GM19035 (cell line): ENCODE measurements around the gene CAPG.
"Not testable (repeated sequence)": the region's sequence is repeated elsewhere in the genome, so short reads cannot be mapped to it uniquely, and the experiment has no call there.

Experiments used
- ATAC-seq: cut with Tn5 transposase; IDR thresholded peaks from one replicate; pipeline ENCODE4 v1.9.1; 2021; ENCODE audit not compliant: unreplicated experiment

CAPG gene

DNA sequence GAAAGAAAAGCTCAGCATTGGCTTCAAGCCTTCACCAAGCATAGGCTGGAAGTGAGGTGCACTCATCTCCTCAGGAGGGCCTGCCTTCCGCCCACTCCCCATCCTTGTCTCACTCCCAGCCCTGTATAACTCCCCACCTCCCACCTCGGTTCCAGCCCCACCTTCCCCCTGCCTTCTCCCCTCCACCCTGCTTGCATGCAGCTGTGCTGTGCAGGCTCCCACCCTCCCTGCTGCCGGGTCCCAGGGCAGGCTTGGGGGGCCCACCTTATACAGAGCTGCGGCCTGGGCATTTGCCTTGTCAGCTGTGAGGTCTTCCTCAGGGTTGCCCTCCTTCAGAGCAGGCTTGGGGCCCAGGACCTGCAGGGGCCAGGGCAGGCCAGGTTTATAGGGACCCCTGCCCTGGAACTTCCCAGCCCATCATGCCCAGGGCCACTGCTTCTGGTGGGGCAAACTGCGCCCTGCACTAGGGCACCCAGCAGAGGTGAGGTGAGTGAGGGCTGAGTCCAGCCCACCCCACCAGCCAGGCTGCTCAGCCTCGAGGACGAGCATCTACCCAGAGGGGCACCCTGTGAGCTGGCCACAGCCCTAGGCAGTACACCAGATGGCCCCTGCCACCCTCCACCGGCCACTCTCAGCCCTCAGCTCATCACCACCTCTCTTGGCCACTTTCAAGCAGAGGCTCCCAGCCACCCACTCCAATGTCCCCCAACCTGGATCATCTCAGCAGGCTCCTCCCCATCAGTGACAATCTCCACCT is 11.6 kb downstream of the CAPG start:
- no peak for ATAC-seq

DNA sequence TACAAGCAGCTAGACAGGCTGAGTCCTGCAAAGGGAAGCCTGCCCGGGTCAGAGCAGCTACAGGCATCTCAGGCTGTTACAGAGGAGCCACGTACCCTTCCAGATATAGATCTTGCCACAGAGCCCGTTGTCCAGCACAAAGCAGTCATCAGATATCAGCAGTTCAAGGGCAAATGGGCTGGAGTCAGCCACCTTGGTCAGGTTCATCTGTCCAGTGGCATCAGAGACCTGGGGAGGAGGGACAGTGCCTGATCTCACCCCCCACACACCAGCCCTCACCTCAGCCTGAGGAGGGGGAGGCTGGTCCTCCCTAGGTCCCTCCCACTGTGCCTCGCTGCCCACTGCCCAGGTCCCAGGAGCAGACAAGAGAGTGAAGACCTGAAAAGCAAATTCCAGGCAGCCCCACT is 12.2 kb downstream of the CAPG start:
- ATAC-seq, result no peak

DNA sequence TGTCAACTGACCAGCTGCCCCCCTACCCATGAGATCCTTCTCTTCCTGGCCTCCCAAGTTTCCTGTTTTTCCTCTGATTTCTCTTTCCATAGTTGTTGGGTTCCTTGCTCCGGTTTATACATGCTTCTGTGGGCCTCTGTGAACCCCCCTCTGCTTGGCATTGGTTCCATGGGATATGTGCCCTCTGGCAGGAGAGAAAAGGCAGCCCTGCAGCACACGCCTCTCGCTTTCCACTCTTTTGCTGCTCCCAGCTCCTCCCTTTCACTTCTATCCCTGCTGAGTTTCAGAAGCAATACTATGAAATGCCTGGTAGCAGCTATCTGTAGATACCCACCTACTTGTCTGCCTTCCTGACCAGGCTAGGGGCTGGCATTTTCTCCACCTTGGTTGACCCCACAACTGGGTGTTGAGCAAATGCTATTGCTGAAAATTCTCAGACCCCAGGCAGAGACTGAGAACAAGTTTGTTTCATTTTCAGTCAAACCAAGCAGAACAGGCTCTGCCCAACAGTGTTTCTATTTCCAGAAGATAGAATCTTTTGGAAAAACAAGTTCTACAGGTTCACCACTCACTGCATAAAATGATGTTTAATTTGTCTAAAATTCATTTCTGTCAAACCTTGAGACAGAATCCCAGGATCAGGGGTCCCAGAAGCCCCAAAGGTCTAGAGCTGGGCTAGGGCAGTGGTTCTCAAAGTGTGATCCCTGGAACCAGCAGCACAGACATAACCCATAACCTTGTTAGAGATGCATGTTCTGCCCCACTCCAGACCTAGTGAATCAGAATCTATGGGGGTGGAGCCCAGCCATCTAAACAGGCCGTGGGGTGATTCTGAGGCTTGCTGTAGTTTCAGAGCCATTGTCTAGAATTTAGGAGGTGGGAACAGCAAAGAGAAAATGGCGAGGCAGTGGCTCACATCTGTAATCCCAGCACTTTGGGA is 13.4 kb downstream of the CAPG start:
- ATAC-seq, result no peak

DNA sequence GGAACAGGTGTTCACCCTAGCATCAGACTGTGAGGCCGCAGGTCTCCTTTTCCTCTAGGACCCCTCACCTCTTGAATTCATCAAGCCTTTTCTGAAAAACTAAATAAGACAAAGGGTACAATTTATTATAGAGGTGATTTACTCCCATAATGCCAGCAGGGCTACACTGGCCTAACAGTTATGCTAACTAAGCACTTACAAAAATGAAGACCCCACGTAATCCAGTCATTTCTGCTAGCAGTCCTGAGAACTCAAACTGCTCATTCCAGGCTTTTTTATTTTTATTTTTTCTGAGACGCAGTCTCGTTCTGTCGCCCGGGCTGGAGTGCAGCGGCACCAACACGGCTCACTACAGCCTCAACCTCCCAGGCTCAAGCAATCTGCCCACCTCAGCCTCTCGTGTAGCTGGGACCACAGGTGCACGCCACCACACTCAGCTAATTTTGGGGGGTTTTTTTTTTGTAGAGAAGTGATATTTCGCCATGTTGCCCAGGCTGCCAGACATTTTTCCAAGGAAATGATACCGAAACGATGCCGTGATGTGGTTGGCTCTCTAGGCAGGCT is 14.2 kb downstream of the CAPG start:
- no peak for ATAC-seq

DNA sequence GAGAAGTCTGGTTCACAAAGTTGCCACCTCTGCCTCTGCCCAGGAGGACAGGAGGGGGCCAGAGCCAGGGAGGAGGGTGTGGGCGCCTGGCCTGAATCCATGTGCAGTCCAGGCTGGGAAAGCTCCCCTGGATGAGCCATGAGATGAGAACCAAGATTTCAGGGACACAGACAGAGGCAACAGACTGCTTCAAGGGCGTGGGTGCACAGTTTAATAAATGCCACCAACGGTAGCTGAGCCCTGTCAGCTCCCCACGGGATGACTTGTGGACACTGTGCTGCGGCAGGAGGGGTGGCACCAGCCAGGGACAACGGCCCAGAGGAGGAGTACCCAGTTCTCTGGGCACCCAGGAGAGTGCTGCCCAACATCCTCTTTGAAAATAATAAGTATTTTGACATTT is 15.2 kb downstream of the CAPG start:
- no peak for ATAC-seq

DNA sequence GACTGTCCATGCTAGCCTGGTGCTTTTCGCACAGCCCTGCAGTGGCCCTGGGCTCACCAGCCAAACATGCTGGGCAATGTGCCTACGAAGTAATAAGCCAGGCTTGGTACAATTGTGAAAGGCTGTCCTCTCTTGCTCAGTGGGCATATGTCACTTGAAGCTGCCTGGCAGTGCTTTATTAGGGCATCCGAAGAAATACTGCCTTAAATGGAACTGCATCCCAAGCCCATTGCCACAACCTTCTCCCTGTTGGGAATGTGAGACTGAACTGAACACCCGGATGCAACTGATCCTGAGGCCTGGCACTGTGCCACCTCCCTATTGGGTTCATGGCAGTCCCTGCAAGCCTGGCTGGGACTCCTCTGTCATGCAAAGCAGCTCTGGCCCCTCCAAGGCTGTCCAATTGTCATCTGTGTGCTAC is 15.9 kb downstream of the CAPG start:
- no peak for ATAC-seq

DNA sequence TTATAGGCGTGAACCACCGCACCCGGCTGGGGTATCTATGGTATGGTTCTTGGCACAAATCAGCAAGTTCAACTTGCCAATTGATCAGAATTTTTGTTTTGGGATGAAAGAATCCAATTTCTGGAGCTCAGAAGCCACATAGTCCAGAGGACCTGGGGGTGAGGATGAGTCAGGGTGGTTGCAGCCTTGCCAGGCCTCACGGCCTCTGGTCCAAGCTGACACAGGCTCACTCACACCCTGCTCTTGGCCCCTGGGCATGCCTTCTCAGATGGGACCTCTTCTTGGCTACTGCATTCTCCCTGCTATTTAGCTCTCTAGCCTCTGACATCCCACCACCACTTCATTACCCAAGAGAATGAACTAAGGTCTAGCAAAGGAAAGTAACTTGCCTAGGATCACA is 16.3 kb downstream of the CAPG start:
- ATAC-seq, result no peak

DNA sequence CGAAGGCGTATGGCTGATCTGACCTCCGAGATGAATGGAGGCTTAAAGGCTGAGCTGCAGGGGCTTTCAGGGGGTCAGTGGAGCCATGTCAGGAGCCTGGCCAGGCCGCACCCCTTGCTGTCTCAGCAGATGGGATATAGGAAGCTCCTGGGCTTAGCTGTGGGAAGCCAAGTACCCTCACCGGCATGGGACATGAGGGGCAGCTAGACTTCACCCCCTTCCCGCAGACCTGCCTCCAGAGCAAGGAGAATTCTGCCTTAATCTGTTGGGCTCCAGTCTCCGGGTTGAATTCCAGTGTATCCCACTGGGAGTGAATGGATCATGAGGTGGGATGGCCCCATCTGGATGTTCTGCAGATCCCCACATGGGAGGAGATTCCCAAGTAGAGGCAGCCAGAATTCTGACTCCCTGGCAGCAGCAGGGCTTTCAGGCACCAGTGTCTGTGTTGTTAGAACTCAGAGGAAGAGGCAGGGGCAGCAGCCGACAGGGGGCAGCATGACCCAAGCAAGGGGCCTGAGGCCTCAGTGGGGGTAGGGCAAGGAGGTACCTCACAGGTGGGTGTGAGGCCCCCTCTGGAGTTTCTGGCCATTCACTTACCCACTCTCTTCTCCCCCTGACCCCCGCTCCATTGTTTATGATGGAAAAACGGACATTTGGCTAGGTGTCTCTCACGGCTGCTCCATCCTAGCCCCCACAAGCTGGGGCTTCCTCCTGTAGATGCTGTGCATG is 19.1 kb downstream of the CAPG start:
- no peak for ATAC-seq

DNA sequence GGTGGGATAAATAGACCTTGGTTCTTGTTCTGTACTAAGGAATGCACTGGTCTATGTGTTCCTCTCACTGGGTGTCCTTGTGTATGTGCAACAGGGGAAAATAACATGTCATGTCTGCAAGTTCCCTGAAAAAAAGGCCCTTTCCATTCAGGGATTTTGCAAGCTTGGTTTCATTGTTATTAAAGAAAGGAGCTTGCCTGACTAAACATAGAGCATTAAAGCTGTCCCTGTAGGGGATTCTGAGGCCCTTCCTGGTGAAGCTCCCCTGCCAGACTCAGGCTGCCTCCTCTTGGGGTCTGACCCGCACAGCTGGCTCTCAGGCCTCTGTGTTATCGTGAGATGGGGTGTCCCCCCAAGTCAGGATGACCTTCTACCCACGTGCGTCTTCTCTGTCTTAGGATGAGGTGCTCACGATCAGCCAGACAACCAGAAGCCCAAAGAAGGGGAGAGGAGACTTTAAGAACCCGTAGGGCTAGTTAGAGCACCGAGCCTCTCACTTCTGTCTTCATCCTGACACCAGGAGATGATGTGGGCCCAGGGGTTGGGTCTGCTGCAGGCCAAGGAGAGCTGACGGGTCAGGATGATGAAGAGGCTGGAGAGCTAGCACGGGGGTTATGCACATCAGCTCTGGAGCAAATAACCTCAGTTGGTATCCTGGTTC is 21.2 kb downstream of the CAPG start:
- no peak for ATAC-seq

DNA sequence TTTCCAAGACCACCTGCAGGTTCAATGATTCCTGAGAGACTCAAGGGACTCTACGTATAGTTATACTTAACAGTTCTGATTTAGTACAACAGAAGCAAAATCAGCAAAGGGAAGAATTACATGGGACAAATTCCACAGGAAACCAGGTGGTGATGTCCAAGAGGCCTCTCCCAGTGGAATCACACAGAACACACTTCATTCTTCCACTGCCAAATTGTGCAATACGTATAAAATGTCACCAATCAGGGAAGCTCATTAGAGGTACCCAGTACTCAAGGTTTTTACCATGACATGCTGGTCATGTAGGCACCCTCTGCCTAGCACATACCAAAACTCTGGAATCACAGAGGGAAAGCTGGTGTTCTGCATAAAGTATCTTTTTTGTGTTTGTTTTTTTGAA is 22.4 kb downstream of the CAPG start:
- ATAC-seq, result no peak

DNA sequence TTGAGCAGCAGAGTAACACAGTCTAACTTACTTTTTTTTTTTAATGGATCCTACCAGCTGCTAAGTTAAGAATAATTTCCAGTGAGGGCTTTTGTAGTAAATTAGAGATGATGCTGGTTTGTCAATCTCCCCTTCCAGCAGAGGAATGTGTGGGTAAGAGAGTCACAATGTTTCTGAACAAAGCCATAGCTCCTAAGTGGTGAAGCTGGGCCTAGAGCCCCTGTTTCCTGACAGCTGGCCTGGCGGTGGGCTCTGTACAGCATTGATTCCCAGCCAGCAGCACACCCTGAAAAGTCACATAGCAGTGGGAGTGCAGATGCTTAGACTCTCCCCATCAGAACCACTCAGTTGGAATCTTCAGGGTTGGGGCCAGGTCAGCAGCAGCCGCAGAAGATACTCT is 24.4 kb downstream of the CAPG start:
- ATAC-seq, result no peak

DNA sequence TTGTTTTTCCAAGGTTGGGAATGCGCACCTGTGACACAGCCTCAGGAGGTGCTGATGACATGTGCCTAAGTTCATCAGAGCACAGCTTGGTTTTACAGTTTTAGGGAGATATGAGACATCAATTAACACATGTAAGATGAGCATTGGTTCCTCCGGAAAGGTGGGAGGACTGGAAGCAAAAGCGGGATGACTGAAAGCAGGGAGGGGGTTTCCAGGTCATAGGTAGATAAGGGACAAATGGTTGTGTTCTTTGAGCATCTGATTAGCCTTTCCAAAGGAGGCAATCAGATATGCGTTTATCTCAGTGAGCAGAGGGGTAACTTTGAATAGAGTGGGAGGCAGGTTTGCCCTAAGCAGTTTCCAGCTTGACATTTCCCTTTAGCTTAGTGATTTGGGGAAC is 26.3 kb downstream of the CAPG start:
- no peak for ATAC-seq

DNA sequence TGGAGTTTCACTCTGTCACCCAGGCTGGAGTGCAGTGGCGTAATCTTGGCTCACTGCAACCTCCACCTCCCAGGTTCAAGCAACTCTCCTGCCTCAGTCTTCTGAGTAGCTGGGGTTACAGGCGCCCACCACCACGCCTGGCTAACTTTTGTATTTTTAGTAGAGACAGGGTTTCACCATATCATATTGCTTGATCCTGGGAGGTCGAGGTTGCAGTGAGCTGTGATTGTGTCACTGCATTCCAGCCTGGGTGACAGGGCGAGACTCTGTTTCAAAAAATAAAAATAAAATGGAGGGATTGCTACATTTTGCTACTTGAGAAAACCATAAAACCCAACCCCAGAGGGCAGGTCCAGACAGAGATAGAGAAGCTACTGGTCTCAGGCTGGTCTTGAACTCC is 27.0 kb downstream of the CAPG start:
- ATAC-seq, result not testable (repeated sequence)

DNA sequence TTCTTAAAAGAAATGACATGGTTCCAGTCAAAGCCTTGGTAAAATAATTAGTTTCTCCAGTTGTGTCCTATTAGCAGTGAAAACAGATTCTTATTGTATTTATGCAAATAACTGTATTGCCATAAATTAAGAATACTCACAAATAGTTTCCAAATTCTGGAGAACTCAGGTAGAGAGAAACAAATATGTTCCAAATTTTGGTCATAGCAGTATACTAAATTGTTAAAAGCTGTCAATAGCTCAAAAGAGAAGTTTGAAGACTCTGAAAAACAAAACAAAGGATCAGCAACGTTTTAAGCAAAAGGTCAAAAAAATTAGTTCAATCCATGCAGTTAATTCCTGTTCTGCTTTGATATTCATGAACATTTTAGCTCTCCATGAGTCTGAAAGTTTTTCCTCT is 30.1 kb downstream of the CAPG start:
- no peak for ATAC-seq

DNA sequence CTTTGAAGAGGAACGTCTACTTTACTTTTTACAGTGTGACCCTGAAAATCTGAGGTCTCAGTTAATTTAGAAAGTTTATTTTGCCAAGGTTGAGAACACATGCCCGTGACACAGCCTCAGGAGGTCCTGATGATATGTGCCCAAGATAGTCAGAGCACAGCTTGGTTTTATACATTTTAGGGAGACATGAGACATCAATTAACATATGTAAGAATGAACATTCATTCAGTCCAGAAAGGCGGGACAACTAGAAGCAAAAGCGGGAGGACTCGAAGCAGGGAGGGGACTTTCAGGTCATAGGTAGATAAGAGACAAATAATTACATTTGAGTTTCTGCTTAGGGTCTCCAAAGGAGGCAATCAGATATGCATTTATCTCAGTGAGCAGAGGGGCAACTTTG is 31.9 kb downstream of the CAPG start:
- no peak for ATAC-seq

DNA sequence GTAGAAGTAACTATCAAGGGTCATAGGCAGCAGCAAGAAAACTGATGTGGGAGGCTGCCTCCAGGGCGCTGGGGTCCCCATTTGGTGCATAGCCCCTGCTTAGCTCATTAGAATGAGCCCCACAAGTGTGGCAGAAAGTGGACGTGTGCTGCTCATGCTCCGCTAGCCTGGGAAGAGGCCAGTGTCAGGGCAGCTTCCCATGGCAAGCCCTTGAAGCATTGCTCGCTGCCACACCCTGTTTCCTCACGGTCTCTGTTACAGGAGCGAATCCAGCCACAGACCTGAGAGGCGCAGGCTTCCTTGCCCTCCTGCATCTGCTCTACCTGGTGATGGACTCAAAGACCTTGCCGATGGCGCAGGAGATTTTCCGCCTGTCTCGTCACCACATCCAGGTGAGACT is 33.1 kb downstream of the CAPG start:
- no peak for ATAC-seq

DNA sequence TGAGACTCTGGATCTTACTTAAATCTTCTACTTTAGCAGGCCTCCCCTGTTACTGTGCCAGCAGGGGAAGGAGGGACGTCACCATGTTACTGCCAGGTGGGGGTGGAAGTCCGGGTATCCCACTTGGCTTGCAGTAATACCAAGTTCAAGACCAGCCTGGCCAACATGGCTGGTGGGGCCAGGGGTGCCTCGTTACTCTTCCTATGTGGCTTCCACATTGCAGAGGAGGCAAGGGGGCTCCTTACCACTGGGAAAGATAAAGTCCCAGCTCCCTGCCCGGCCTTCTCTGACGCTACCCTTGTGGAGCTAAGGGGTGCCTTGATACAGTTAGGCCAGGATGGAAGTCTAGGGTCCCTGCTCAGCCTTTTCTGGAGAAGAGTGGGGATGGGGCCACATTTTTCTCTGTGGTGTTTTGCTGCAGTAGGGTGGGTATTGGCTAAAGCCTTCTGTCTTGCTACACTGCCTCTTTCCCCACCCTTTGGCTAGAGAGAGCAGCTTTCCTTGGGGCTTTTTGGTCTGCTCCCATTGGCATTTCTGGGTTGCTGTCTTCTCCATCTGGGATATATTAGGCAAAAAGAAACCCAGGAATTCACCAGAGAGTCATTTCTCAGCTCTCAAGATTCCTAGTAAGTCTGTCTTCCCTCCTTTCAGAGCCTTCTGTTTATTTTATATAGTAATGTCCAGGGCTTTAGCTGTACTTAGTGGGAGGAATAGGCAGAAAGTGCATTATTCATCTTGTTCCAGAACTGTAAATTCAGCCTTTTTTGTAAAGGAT is 33.7 kb downstream of the CAPG start:
- ATAC-seq, result no peak

DNA sequence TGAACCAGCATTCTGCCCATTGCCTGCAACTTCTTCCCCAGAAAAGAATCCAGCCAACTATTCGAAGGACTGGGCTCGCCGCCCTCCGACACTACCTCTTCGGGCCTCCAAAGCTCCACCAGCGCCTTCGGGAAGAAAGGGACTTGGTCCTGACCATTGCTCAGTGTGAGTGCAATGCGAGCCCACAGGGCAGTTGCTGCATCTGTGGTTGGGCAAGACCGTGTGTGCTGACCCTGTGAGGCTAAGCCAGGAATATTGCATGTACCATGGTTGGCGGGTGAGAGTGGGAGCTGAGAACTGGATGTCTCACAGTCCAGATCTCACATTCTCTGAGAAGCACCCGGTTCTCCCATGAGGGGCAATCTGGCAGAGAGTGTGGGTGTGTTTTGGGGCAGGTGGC is 39.1 kb downstream of the CAPG start:
- ATAC-seq, result no peak

DNA sequence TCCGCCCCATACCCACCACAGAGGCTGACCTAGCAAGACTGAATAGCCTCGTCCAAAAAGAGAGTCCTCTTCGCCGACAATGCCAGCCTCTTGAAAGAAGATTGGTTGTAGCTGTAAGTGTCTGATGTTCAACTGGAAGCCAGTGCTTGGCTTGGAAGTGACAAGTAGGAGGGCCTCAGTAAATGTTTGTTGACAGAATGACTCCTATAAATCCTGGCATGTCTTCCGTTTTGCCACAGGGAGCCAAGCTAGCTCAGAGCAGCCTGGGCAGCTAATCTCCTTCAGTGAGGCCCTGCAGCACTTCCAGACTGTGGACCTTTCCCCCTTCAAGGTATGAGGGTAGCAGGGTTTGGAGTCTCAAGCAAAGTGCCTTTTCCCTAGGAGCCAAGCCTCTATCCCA is 40.7 kb downstream of the CAPG start:
- no peak for ATAC-seq

DNA sequence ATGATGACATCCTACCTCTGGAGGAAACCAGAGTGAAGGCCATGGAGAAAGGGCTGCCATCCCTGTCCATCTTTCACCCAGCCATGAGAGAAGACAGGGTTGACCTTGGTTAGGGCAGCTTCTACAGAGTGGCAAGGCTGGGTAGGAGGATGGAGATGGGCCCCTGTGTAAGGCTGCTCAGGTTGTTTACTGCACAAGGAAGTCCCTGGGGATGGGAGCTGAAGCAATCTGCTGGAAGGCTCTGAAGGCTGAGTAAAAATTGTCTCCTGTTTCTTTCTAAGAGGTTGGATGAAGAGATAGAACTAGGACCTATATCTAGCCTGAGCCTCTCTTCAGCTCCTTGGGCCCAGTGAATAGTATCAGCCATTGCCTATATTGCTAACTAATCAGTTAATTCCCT is 41.2 kb downstream of the CAPG start:
- ATAC-seq, result no peak
